ENCODE measurements around the gene SLC34A2. TPM values are rescaled to one million over a fixed set of nuclear protein-coding genes. Genes with fewer than 3 reads are reported as not detected.

SLC34A2 gene
- total RNA-seq, 2 experiments from 2014 or later, result not detected

GRCh38 chr4:25666031-25666630 lies 10.5 kb downstream of the SLC34A2 start:
- POLR2A ChIA-PET, result no interaction called here
- ATAC-seq, result no peak
- CTCF ChIA-PET, result no interaction called here
- H3K27me3 Mint-ChIP-seq (ENCODE audit: low read depth), result no peaks in the 10 kb centered on the region
- no peaks in the 10 kb centered on the region for H3K4me1 Mint-ChIP-seq (ENCODE audit: low read depth)
- H3K4me3 Mint-ChIP-seq, result no peak overlapping the region
- no peaks in the 10 kb centered on the region for H3K36me3 Mint-ChIP-seq (ENCODE audit: low read depth)
- H3K9me3 Mint-ChIP-seq (ENCODE audit: insufficient read depth), result no peaks in the 10 kb centered on the region
- no peak overlapping the region for H3K27ac Mint-ChIP-seq
- no peak for DNase-seq

- Mint-ChIP-seq H3K4me1 (ENCODE audit: low read depth) (no peaks in the 10 kb centered on the region), H3K27me3 (ENCODE audit: low read depth) (no peaks in the 10 kb centered on the region), H3K9me3 (ENCODE audit: insufficient read depth) (no peaks in the 10 kb centered on the region), H3K36me3 (ENCODE audit: low read depth) (no peaks in the 10 kb centered on the region), H3K4me3 (no peak overlapping the region), H3K27ac (no peak overlapping the region)
- DNase-seq (no peak), ATAC-seq (no peak)
- ChIA-PET POLR2A (no interaction called here), CTCF (no interaction called here)
These were observed 12.4 kb downstream of the SLC34A2 start for GRCh38 chr4:25667931-25668557.

- ChIA-PET POLR2A (no interaction called here), CTCF (no interaction called here)
- Mint-ChIP-seq H3K36me3 (ENCODE audit: low read depth) (no peaks in the 10 kb centered on the region), H3K27ac (no peak overlapping the region), H3K4me3 (no peak overlapping the region), H3K9me3 (ENCODE audit: insufficient read depth) (no peaks in the 10 kb centered on the region), H3K4me1 (ENCODE audit: low read depth) (no peaks in the 10 kb centered on the region), H3K27me3 (ENCODE audit: low read depth) (no peaks in the 10 kb centered on the region)
- DNase-seq (no peak), ATAC-seq (no peak)
These were observed 15.3 kb downstream of the SLC34A2 start for GRCh38 chr4:25670991-25671390.

- Mint-ChIP-seq H3K4me1 (ENCODE audit: low read depth) (no peaks in the 10 kb centered on the region), H3K27ac (no peak overlapping the region), H3K27me3 (ENCODE audit: low read depth) (no peaks in the 10 kb centered on the region), H3K36me3 (ENCODE audit: low read depth) (no peaks in the 10 kb centered on the region), H3K4me3 (no peak overlapping the region), H3K9me3 (ENCODE audit: insufficient read depth) (no peaks in the 10 kb centered on the region)
- DNase-seq (no peak), ATAC-seq (no peak)
- POLR2A ChIA-PET, result no interaction called here
- CTCF ChIA-PET, result no interaction called here
These were observed 17.1 kb downstream of the SLC34A2 start for GRCh38 chr4:25672756-25673155.

- CTCF ChIA-PET, result no interaction called here
These were observed 18.7 kb downstream of the SLC34A2 start for GRCh38 chr4:25674386-25674785.

GRCh38 chr4:25676221-25676620 lies 20.6 kb downstream of the SLC34A2 start:
- H3K4me3 Mint-ChIP-seq, result no peak overlapping the region
- CTCF ChIA-PET, result no interaction called here
- H3K4me1 Mint-ChIP-seq (ENCODE audit: low read depth), result no peaks in the 10 kb centered on the region
- no peaks in the 10 kb centered on the region for H3K9me3 Mint-ChIP-seq (ENCODE audit: insufficient read depth)
- H3K27me3 Mint-ChIP-seq (ENCODE audit: low read depth), result no peaks in the 10 kb centered on the region
- POLR2A ChIA-PET, result no interaction called here
- DNase-seq, result no peak
- no peak for ATAC-seq
- H3K27ac Mint-ChIP-seq, result no peak overlapping the region
- no peaks in the 10 kb centered on the region for H3K36me3 Mint-ChIP-seq (ENCODE audit: low read depth)

More at GRCh38 chr4:25674386-25674785, 18.7 kb downstream of the SLC34A2 start:
- no peak for ATAC-seq
- H3K4me3 Mint-ChIP-seq, result no peak overlapping the region
- DNase-seq, result no peak
- H3K27me3 Mint-ChIP-seq (ENCODE audit: low read depth), result no peaks in the 10 kb centered on the region
- POLR2A ChIA-PET, result no interaction called here
- H3K4me1 Mint-ChIP-seq (ENCODE audit: low read depth), result no peaks in the 10 kb centered on the region
- no peaks in the 10 kb centered on the region for H3K36me3 Mint-ChIP-seq (ENCODE audit: low read depth)
- H3K9me3 Mint-ChIP-seq (ENCODE audit: insufficient read depth), result no peaks in the 10 kb centered on the region
- H3K27ac Mint-ChIP-seq, result no peak overlapping the region

- ChIA-PET CTCF (no interaction called here), POLR2A (no interaction called here)
- H3K4me1 Mint-ChIP-seq (ENCODE audit: low read depth), result no peaks in the 10 kb centered on the region
- ATAC-seq, result no peak
- H3K27me3 Mint-ChIP-seq (ENCODE audit: low read depth), result no peaks in the 10 kb centered on the region
- no peak overlapping the region for H3K4me3 Mint-ChIP-seq
- H3K27ac Mint-ChIP-seq, result no peak overlapping the region
- DNase-seq, result no peak
- no peaks in the 10 kb centered on the region for H3K9me3 Mint-ChIP-seq (ENCODE audit: insufficient read depth)
- no peaks in the 10 kb centered on the region for H3K36me3 Mint-ChIP-seq (ENCODE audit: low read depth)
These were observed 21.5 kb downstream of the SLC34A2 start for GRCh38 chr4:25677157-25677556.

GRCh38 chr4:25677943-25678342 lies 22.3 kb downstream of the SLC34A2 start:
- DNase-seq (no peak), ATAC-seq (no peak)
- H3K27me3 Mint-ChIP-seq (ENCODE audit: low read depth), result no peaks in the 10 kb centered on the region
- H3K4me3 Mint-ChIP-seq, result no peak overlapping the region
- POLR2A ChIA-PET, result no interaction called here
- no peak overlapping the region for H3K27ac Mint-ChIP-seq
- no peaks in the 10 kb centered on the region for H3K9me3 Mint-ChIP-seq (ENCODE audit: insufficient read depth)
- H3K4me1 Mint-ChIP-seq (ENCODE audit: low read depth), result no peaks in the 10 kb centered on the region
- CTCF ChIA-PET, result no interaction called here
- H3K36me3 Mint-ChIP-seq (ENCODE audit: low read depth), result no peaks in the 10 kb centered on the region

GRCh38 chr4:25687773-25688172 lies 32.1 kb downstream of the SLC34A2 start:
- Mint-ChIP-seq H3K27ac (no peak overlapping the region), H3K27me3 (ENCODE audit: low read depth) (no peaks in the 10 kb centered on the region), H3K9me3 (ENCODE audit: insufficient read depth) (peaks cover 3% of the 10 kb centered on the region), H3K36me3 (ENCODE audit: low read depth) (no peaks in the 10 kb centered on the region), H3K4me1 (ENCODE audit: low read depth) (no peaks in the 10 kb centered on the region), H3K4me3 (no peak overlapping the region)
- POLR2A ChIA-PET, result no interaction called here
- DNase-seq, result no peak
- CTCF ChIA-PET, result no interaction called here
- no peak for ATAC-seq

GRCh38 chr4:25694466-25694865 lies 38.8 kb downstream of the SLC34A2 start:
- H3K36me3 Mint-ChIP-seq (ENCODE audit: low read depth), result no peaks in the 10 kb centered on the region
- ChIA-PET CTCF (no interaction called here), POLR2A (no interaction called here)
- no peaks in the 10 kb centered on the region for H3K27me3 Mint-ChIP-seq (ENCODE audit: low read depth)
- H3K4me1 Mint-ChIP-seq (ENCODE audit: low read depth), result peaks cover 4% of the 10 kb centered on the region
- H3K27ac Mint-ChIP-seq, result no peak overlapping the region
- DNase-seq, result no peak
- no peak for ATAC-seq
- H3K9me3 Mint-ChIP-seq (ENCODE audit: insufficient read depth), result peaks cover 3% of the 10 kb centered on the region
- H3K4me3 Mint-ChIP-seq, result no peak overlapping the region

GRCh38 chr4:25696409-25696808 lies 40.8 kb downstream of the SLC34A2 start:
- Mint-ChIP-seq H3K36me3 (ENCODE audit: low read depth) (no peaks in the 10 kb centered on the region), H3K27ac (no peak overlapping the region), H3K27me3 (ENCODE audit: low read depth) (no peaks in the 10 kb centered on the region), H3K9me3 (ENCODE audit: insufficient read depth) (no peaks in the 10 kb centered on the region), H3K4me1 (ENCODE audit: low read depth) (peaks cover 4% of the 10 kb centered on the region), H3K4me3 (no peak overlapping the region)
- ATAC-seq, result no peak
- ChIA-PET CTCF (no interaction called here), POLR2A (no interaction called here)
- no peak for DNase-seq

- Mint-ChIP-seq H3K4me3 (no peak overlapping the region), H3K27ac (no peak overlapping the region), H3K4me1 (ENCODE audit: low read depth) (peaks cover 4% of the 10 kb centered on the region), H3K27me3 (ENCODE audit: low read depth) (no peaks in the 10 kb centered on the region), H3K9me3 (ENCODE audit: insufficient read depth) (no peaks in the 10 kb centered on the region), H3K36me3 (ENCODE audit: low read depth) (no peaks in the 10 kb centered on the region)
- ATAC-seq (no peak), DNase-seq (no peak)
- POLR2A ChIA-PET, result no interaction called here
- CTCF ChIA-PET, result interaction anchor here (1.0 kb wide), 1 partner anchor 258 kb away, joined by 3 read pairs; no protein-coding TSS in a partner anchor
These were observed 41.9 kb downstream of the SLC34A2 start for GRCh38 chr4:25697516-25697915.

GRCh38 chr4:25700661-25701060 lies 45.0 kb downstream of the SLC34A2 start:
- ChIA-PET POLR2A (no interaction called here), CTCF (no interaction called here)
- no peak for ATAC-seq
- Mint-ChIP-seq H3K9me3 (ENCODE audit: insufficient read depth) (no peaks in the 10 kb centered on the region), H3K27me3 (ENCODE audit: low read depth) (no peaks in the 10 kb centered on the region), H3K27ac (no peak overlapping the region), H3K36me3 (ENCODE audit: low read depth) (no peaks in the 10 kb centered on the region), H3K4me3 (no peak overlapping the region), H3K4me1 (ENCODE audit: low read depth) (no peaks in the 10 kb centered on the region)
- DNase-seq, result no peak
